ENCODE measurements around the gene SMIM22.

DNA sequence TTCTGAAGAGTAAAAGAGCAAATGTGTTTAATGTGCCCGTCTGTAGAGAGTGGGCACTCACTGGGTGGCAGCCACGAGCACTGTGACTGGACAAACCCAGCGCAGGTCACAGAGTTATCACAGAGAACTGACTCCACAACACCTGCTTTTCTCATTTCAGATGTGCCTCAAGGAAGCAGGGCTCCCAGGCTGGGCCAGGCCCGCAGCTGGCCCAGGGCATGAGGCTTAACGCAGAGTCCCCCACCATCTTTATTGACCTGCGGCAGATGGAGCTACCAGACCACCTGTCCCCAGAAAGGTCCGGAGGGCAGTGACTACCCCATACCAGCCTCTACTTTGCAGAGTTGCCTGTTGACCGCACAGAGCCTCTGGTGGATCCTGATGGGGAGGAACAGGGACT is 49.0 kb upstream of the SMIM22 start:
- TF ChIP-seq, protein P1, sequence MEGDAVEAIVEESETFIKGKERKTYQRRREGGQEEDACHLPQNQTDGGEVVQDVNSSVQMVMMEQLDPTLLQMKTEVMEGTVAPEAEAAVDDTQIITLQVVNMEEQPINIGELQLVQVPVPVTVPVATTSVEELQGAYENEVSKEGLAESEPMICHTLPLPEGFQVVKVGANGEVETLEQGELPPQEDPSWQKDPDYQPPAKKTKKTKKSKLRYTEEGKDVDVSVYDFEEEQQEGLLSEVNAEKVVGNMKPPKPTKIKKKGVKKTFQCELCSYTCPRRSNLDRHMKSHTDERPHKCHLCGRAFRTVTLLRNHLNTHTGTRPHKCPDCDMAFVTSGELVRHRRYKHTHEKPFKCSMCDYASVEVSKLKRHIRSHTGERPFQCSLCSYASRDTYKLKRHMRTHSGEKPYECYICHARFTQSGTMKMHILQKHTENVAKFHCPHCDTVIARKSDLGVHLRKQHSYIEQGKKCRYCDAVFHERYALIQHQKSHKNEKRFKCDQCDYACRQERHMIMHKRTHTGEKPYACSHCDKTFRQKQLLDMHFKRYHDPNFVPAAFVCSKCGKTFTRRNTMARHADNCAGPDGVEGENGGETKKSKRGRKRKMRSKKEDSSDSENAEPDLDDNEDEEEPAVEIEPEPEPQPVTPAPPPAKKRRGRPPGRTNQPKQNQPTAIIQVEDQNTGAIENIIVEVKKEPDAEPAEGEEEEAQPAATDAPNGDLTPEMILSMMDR (IDR thresholded peaks at IDR 0.05), result no peak
- no peak for TF ChIP-seq POLR2A (IDR thresholded peaks at IDR 0.05)

Data from Peyer's patch (tissue), 4 donors.